Activated effector memory CD4-positive, alpha-beta T cell treated with Interleukin-2 at 50 U/mL for 16 hours (primary cell): Measurements from ENCODE around the gene RFWD3.

Experiments
- DNase-seq: peaks from one replicate; pipeline ENCODE4 v3.0.0-alpha.2; 2020

Gene RFWD3

DNA sequence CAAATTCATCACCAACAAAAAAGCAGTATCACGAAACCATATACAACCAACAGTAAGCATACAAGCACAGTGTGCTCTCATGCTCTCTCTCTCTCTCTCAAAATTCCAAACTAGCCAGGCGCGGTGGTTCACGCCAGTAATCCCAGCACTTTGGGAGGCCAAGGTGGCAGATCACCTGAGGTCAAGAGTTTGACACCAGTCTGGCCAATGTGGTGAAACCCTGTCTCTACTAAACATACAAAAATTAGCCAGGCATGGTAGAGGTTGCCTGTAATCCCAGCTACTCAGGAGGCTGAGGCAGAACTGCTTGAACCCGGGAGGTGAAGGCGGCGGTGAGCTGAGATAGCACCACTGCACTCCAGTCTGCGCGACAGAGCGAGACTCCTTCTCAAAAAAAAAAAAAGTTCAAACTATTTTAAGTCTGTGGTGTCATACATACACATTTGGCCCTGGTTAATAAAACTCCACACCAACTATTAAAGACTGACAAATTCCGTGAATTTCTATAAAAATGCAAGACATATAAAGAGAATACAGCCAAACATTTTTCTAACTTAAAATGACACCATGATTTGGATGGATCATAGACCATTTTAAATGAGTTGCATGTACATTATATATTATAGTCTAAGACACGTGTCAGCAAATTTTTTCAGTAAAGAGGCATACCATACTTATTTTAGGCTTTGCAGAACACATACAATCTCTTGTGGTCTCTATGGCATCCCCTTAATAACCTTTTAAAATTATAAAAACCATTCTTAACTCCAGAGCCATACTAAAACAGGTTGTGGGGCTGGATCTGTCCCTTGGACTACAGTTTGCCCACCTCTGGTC is 90.7 kb downstream of the RFWD3 start:
- no peak for DNase-seq

- DNase-seq, result no peak
Measured at GRCh38 chr16:74575175-74575806, 91.4 kb downstream of the RFWD3 start.

DNA sequence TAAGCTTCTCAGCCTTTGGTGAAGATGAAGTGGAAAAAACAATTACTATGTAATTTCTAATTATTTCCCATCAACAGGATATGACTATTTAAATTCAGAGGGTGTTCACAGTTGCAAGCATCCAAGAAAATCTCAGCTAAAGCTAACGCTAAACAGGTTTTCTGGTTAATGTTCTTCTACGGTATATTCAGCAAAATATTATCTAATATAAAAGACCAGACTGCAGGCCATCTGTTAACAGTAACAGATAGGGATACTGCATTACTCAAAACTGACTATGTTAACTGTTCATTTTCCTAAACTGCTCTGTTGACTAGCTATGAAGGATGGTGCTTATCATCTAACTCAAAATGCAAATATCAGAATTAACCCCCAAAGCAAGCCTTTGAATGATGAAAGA is 92.5 kb downstream of the RFWD3 start:
- no peak for DNase-seq

GRCh38 chr16:74573622-74574021 is 93.1 kb downstream of the RFWD3 start:
- DNase-seq, result no peak
